Keratinocyte (primary cell): Measurements from ENCODE around the gene MAS1L. TPM values are rescaled to one million over a fixed set of nuclear protein-coding genes. Genes with fewer than 3 reads are reported as not detected.

ENCODE experiments used
- DNase-seq: peaks from one replicate; pipeline ENCODE4 v3.0.0-alpha.2; 2011; ENCODE audit warnings: low read depth, missing footprints, low spot score
- FAIRE-seq: peaks from 2 replicates; lab custom pipeline; 2011; peaks lifted over from hg19 to GRCh38; lab: Jason Lieb, UNC
- H2AFZ ChIP-seq: 2 replicates; pipeline ENCODE4 v1.6.0; 2012; ENCODE audit warnings: low read length, control low read depth, inconsistent platforms; ENCODE audit not compliant: control insufficient read depth
- H3K27ac ChIP-seq: 2 replicates; pipeline ENCODE4 v1.5.1; 2011; ENCODE audit warnings: low read length; ENCODE audit not compliant: control insufficient read depth, insufficient read depth
- H3K27me3 ChIP-seq: 3 replicates; pipeline ENCODE4 v1.6.0; 2011; ENCODE audit warnings: low read length; ENCODE audit not compliant: control insufficient read depth, insufficient read depth; ENCODE audit errors: extremely low read depth
- H3K36me3 ChIP-seq, 2 experiments: 2 replicates in 1 of 2; 3 replicates in 1 of 2; pipeline ENCODE4 v1.5.1; 2011; ENCODE audit warnings: low read length in 2 of 2, mild to moderate bottlenecking in 1 of 2; ENCODE audit not compliant: control insufficient read depth in 2 of 2, insufficient read depth in 2 of 2; ENCODE audit errors: extremely low read depth in 1 of 2
- H3K4me1 ChIP-seq: 3 replicates; pipeline ENCODE4 v1.5.1; 2011; ENCODE audit warnings: low read length; ENCODE audit not compliant: control insufficient read depth, insufficient read depth; ENCODE audit errors: extremely low read depth
- H3K4me2 ChIP-seq: 3 replicates; pipeline ENCODE4 v1.6.0; 2011; ENCODE audit warnings: low read depth, low read length; ENCODE audit not compliant: control insufficient read depth, insufficient read depth; ENCODE audit errors: extremely low read depth
- H3K4me3 ChIP-seq, 3 experiments: fragments of 200-600 bp in 1 of 3; sonication (generic) in 1 of 3; 2 replicates in 2 of 3; 3 replicates in 1 of 3; pipeline ENCODE4 v1.5.1; 2011 to 2016; ENCODE audit warnings: low read length in 3 of 3, mild to moderate bottlenecking in 3 of 3, control low read depth in 2 of 3, inconsistent platforms in 1 of 3, low read depth in 1 of 3, mixed read lengths in 1 of 3, mixed run types in 1 of 3, moderate library complexity in 1 of 3; ENCODE audit not compliant: control insufficient read depth in 2 of 3, insufficient read depth in 2 of 3; ENCODE audit errors: extremely low read depth in 1 of 3
- H3K79me2 ChIP-seq: 2 replicates; pipeline ENCODE4 v1.6.0; 2012; ENCODE audit warnings: low read length; ENCODE audit not compliant: control insufficient read depth, insufficient read depth
- H3K9ac ChIP-seq: 3 replicates; pipeline ENCODE4 v1.6.0; 2011; ENCODE audit warnings: low read length; ENCODE audit not compliant: control insufficient read depth, insufficient read depth; ENCODE audit errors: extremely low read depth
- H3K9me1 ChIP-seq: 3 replicates; pipeline ENCODE4 v1.6.0; 2011; ENCODE audit warnings: low read length; ENCODE audit not compliant: control insufficient read depth, insufficient read depth; ENCODE audit errors: extremely low read depth
- H3K9me3 ChIP-seq: 2 replicates; pipeline ENCODE4 v1.5.1; 2012; ENCODE audit warnings: low read depth, low read length; ENCODE audit not compliant: control insufficient read depth
- H4K20me1 ChIP-seq: 3 replicates; pipeline ENCODE4 v1.6.0; 2011; ENCODE audit warnings: low read length; ENCODE audit not compliant: control insufficient read depth, insufficient read depth; ENCODE audit errors: extremely low read depth
- EZH2 ChIP-seq: IDR thresholded peaks from one replicate; pipeline ENCODE4 v1.6.1; 2012; ENCODE audit warnings: inconsistent platforms, mild to moderate bottlenecking, low read length, moderate library complexity
- dilution Hi-C: fragments of 300-500 bp; cut with MboI; formaldehyde crosslinking; loops from one replicate; pipeline ENCODE4 v1.7.0; 2020; ENCODE audit warnings: low sequenced_read_pairs; ENCODE audit not compliant: extremely low pct_ligation_motif_present
- polyA plus RNA-seq, 5 experiments: library from polyadenylated mRNA; depleted of rRNA in 3 of 5; stranded (reverse) in 3 of 5; stranded (forward) in 1 of 5; unstranded in 1 of 5; fragments of >200 nt; gene quantifications; 1 replicate in 1 of 5; 2 replicates in 3 of 5; 3 replicates in 1 of 5; pipeline versions ENCODE4 v1.2.1 to v1.2.3, GENCODE V29; 2011 to 2012; ENCODE audit warnings: missing spikeins in 2 of 5, low read depth in 1 of 5, low replicate concordance in 1 of 5
- TF ChIP-seq, protein P1 (sequence below), 3 experiments: IDR thresholded peaks in 1 of 3; conservative IDR thresholded peaks in 1 of 3; optimal IDR thresholded peaks in 1 of 3; 2 replicates in 2 of 3; 3 replicates in 1 of 3; pipeline versions ENCODE3 to v1.5.1; 2011; ENCODE audit warnings: low read length in 3 of 3, mild to moderate bottlenecking in 3 of 3, moderate library complexity in 2 of 3, control low read depth in 1 of 3, inconsistent platforms in 1 of 3; ENCODE audit not compliant: insufficient read depth in 2 of 3; ENCODE audit errors: extremely low read depth in 1 of 3

Gene MAS1L
- polyA plus RNA-seq, 1 donor (not counting 4 experiments of a cell fraction or from before 2014, with no cell fraction given): not detected

DNA sequence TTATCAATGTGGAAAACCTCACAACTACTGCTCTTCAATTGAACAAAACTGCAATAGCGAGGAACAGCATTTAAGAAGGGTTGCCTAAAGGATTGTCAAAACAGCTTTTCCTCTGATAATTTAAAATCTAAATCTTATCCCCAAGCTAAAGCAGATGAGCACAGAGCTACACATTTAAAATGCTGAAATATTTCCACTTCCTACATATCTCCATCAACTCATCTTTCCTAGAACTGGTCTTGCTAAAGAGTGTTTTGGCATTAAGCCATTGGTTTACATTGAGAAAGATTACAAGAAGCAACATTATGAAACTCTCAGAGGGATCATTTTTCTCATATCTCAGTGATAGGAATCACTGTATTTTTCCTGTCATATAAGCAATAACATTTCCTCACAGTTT lies 45.0 kb downstream of the MAS1L start:
- FAIRE-seq: no peak
- TF ChIP-seq, protein P1, sequence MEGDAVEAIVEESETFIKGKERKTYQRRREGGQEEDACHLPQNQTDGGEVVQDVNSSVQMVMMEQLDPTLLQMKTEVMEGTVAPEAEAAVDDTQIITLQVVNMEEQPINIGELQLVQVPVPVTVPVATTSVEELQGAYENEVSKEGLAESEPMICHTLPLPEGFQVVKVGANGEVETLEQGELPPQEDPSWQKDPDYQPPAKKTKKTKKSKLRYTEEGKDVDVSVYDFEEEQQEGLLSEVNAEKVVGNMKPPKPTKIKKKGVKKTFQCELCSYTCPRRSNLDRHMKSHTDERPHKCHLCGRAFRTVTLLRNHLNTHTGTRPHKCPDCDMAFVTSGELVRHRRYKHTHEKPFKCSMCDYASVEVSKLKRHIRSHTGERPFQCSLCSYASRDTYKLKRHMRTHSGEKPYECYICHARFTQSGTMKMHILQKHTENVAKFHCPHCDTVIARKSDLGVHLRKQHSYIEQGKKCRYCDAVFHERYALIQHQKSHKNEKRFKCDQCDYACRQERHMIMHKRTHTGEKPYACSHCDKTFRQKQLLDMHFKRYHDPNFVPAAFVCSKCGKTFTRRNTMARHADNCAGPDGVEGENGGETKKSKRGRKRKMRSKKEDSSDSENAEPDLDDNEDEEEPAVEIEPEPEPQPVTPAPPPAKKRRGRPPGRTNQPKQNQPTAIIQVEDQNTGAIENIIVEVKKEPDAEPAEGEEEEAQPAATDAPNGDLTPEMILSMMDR (optimal IDR thresholded peaks at IDR 0.05 in 1 of 3, IDR thresholded peaks at IDR 0.05 in 1 of 3, conservative IDR thresholded peaks at IDR 0.05 in 1 of 3; ENCODE audit: extremely low read depth in 1 of 3, insufficient read depth in 2 of 3, low read length in 3 of 3): no peak
- no peak for TF ChIP-seq EZH2
- Histone ChIP-seq H3K79me2 (no peaks in the 10 kb centered on the region), H4K20me1 (no peaks in the 10 kb centered on the region), H3K4me3 (no peak overlapping the region), H3K4me2 (no peak overlapping the region), H3K9ac (no peak overlapping the region), H3K36me3 (no peaks in the 10 kb centered on the region), H3K4me1 (peaks cover 5% of the 10 kb centered on the region), H3K27me3 (no peaks in the 10 kb centered on the region), H3K9me3 (no peaks in the 10 kb centered on the region), H2AFZ (no peak overlapping the region), H3K27ac (no peak overlapping the region), H3K9me1 (no peaks in the 10 kb centered on the region)
- no peak for DNase-seq
- dilution Hi-C loops: no loop called here

DNA sequence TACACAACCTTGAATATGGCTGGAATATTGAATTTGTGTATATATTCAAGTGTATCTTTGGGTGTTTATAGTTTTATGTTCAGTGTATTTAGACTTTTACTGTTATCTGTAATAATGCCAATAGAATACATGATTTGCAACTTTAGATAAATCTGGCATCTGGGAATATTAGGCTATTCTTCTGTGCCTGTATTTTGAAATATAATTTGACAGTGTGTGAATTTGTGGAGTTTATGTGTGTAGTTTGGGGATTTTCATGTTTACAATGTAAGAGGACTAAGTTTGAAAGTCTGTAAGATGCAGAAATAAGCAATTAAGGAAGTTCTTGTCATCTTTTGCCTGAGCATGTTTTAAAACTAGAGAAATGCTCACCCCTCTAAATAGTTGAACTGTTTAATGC lies 48.8 kb downstream of the MAS1L start, which contains the start of gene OR10C1:
OR10C1 (plus strand) TSS at position 301 of the 400 bp plus-strand sequence. CDS start 710 bp downstream, outside the sequence.
- H3K36me3 ChIP-seq: no peaks in the 10 kb centered on the region
- no peak for DNase-seq
- H3K27ac ChIP-seq: no peak within 1 kb of the TSS
- no peaks in the 10 kb centered on the region for H3K9me1 ChIP-seq
- FAIRE-seq: no peak
- H3K27me3 ChIP-seq: no peaks in the 10 kb centered on the region
- H3K9me3 ChIP-seq: no peaks in the 10 kb centered on the region
- TF ChIP-seq EZH2: no peak
- TF ChIP-seq, protein P1 (optimal IDR thresholded peaks at IDR 0.05 in 1 of 3, IDR thresholded peaks at IDR 0.05 in 1 of 3, conservative IDR thresholded peaks at IDR 0.05 in 1 of 3; ENCODE audit: extremely low read depth in 1 of 3, insufficient read depth in 2 of 3, low read length in 3 of 3): no peak
- dilution Hi-C loops: no loop called here
- H4K20me1 ChIP-seq: no peaks in the 10 kb centered on the region
- no peak within 1 kb of the TSS for H3K9ac ChIP-seq
- H3K4me3 ChIP-seq: no peak within 1 kb of the TSS
- no peaks in the 10 kb centered on the region for H3K4me1 ChIP-seq
- H3K4me2 ChIP-seq: no peak within 1 kb of the TSS
- H2AFZ ChIP-seq: no peak within 1 kb of the TSS
- H3K79me2 ChIP-seq: no peaks in the 10 kb centered on the region
